HUDEP-2 (cell line): ENCODE data around the gene C1GALT1.
"Not testable (repeated sequence)": the region's sequence is repeated elsewhere in the genome, so short reads cannot be mapped to it uniquely, and the experiment has no call there.

Source experiments
- DNase-seq, 76 experiments: peaks; one replicate each; lab custom pipeline; 2025; ENCODE audit not compliant: unreplicated experiment in 76 of 76; lab: John Stamatoyannopoulos, UW

Gene C1GALT1

DNA sequence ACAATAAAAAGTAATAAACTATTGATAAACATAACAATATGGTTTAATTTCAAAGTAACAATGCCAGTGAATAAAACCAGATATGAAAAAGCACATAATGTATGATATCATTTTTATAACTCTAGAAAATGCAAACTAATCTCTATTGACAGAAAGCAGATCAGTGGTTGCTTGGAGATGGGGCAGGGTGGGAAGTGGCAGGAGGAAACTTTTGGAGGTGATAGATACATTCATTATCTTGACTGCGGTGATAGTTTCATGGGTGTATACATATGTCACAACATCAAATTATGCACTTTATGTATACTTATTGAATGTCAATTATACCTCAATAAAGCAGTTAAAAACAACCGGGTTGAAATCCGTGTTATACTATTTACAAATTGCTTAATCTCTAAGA is 16.0 kb upstream of the C1GALT1 start:
- no peak for DNase-seq

DNA sequence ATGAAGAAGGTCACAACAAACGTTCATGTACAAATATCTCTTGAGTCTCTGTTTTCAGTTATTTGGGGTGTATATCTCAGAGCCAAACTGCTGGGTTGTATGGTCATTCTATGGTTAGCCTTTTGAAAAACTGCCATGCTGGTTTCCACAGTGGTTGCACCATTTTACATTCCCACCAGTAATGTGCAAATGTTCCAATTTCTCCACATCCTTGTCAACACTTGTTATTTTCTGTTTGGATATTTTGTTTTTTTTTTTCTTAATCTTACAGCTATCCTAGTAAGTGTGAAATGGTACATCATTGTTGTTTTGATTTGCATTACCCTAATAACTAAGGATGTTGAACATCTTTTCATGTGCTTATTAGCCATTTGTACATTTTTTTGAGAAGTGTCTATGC is 13.0 kb upstream of the C1GALT1 start:
- DNase-seq = no peak

DNA sequence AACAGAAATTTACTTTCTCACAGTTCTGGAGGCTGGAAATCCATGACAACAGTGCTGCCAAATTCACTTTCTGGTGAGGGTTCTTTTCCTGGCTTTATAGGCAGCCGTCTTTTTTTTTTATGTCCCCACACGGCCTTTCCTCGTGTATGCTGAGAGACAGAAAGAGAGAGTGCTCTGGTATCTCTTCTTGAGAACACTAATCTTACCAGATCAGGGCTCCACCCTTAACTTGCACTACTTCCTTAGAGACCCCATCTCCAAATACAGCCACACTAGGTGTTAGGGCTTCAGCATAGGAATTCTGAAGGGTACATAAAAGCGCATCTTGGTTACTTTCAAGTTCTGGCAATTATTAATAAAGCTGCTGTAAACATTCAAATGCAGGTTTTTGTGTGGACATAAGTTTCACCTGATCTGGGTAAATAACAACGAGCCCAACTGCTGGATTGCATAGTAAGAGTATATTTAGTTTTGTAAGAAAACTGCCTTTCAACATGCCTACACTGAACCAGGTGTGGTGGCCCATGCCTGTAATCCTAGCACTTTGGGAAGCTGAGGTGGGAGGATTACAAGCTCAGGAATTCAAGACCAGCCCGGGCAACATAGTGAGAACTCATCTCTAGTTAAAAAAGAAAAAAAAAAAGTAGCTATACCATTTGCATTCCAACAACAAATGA is 8.2 kb upstream of the C1GALT1 start:
- DNase-seq = no peak

DNA sequence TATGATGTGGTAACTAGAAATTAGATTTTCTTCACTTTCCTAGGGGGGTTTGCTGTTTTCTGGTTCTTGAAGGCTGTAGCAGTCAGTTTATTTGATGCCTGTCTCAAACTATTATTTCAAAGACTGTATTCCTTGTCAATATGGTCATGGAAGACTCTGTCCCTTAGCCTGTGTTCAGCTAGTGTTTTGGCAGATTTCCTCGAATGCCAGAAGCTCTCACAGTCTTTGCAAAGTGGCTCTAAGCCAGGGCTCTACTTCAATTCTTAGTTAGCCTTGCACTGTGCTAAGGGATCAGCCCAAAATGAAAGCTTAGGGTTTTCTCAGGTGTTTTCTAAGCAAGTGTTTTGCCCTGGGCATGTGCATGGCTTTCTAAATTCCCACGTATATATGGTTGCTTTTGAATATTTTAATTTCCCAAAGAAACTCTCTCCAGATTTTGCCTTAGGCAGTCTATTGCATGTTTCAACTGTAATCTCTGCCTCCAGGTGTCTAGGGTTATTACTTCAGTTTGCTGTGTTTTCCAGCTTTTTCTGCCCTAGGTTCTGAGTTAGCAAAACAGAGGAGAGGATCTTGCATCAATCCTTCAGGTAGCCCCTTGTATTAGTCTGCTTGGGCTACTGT is 7.2 kb upstream of the C1GALT1 start:
- DNase-seq = no peak

DNA sequence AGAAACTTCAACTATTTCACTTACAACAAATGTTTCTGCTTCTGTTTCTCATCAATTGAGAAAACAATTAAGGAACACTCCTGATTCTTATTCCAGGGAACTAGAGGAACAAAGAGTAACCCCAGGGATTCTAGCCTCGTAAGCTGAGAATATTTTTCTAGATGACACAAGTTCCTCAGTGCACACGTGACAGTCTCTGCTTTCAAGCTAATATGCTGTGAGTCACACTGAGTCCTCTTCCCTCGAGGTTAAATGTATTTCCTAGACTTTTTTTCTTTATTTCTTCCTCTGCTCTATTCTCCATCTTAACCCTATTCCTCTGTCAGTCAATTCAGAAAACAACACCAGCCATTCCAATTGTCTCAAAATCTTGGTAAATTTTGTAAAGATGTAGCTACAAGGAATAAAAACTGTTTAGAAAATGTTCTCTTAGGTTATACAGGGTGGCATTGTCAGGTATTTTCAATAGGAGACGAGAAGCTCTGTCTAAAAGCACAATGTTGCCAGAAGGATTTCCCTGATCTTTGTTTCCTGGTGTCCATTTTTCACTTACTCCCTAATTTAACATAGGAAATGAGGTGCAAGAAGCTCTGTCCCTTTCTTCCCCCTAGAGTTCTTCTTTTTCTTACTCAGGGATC is 5.8 kb upstream of the C1GALT1 start:
- no peak for DNase-seq

DNA sequence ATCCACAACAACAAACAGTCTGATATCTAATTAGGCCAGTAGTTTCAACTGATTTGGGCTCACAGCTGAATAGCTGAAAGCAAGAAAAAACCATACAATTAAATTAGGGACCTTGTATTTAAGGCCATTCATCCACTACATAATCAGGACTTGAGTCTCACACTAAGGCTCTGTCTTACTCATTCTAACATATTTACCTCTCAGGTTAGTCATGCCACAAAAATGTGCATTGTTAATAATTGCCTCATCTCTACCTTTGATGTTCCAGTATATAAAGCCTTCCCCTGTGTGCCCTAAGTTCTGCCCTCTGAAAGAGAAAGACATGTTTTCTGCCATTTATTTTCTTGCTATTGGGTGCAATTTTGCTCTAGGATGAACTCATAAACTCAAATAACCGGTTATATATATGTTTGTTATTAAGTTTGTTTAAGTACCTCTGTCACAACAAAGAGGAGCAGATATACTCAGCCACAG is 5.3 kb upstream of the C1GALT1 start:
- no peak for DNase-seq

DNA sequence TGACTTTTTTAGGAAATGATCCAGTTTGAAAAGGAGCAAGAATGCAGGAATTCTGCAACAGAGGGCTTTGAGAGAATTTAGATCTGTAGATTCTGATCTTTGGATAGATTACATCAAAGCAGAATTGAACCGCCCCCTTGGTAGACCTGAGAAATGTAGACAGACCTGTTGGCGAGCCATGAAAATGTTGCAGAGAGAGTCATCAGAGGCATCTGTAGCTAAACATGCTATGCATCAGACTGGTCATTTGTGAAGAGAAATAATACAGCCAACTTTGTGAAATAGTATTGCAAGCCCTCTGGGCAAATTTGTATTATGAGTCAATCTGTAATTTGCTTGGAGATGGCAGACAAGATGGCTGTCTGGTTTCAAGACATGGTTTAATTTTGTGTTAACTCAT is 4.3 kb upstream of the C1GALT1 start:
- no peak for DNase-seq

DNA sequence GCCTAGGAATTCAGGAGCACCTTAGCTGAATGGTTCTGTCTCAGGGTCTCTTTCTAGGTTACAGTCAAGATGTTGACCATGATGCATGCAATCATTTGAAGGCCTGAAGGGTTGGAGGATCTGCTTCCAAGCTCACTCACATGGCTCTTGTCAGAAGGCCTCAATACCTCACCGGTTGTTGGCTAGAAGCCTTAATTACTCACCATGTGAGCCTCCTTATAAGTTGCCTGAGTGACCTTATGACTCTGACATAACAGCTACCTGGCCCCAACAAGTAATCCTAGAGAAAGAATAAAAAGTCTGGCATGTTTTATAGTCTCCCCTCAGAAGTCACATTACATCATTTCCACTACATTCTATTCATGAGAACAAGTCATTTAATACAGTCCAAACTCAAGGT is 3.4 kb upstream of the C1GALT1 start:
- DNase-seq = peak in 5 of 76 experiments; percentile 4 to 45 (median 22)

DNA sequence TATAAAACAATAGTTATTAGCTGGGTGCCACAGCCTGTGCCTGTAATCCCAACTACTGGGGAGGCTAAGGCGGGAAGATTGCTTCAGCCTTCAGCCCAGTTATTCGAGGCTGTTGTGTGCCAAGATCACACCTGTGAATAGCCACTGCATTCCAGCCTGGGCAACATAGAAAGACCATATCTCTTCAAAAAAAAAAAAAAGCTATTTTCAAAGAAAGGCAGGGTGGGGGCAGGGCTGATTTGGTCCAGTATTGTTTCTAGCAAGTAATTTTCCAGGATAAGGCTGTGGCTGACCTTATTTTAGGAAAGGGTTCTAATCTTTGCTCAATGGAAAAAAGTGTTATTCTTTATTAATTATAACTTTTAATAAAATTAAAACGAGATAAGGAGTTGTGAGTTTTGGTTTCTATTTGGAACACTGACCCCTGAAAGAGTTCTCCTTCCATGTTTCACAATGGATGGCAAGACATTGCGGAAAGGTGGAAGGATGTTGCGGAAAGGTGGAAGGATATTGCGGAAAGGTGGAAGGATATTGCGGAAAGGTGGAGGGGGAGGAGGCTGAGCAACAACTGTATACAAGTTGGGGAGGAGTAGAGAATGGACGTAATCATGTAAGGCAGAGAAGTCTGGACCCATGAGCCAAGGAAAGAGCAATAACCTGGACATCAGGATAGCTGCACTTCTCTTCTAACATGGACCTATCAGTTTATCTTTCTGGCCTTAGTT is 1.5 kb upstream of the C1GALT1 start:
- no peak for DNase-seq

DNA sequence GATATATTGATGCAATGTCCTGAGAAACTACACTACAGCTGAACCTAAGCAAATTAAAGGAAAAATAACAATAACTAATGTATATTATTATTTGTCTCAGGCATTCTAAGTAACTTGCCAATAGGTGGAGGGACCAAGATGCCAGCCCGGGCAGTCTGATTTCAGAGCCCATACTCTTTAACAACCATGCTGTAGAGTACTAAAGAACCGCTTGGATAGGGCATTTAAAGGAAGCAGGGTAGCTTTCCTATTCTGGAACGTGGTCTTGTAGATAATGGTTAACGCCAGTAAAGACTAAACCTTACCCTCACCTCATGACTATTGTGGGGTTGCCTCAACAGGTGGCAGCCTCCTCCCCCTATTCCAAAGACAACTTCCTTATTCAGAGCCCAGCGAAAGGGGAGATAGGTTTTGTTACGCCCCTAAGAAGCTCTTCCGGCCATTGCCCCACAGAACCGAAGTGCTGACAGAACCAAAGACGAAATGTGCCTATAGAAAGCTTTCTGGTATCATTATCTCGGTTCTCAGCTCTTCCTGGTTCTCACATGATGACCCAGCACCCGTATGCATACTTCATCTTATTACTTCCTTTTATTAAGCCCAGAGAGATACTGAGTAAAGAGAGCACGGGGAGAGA is 707 bp upstream of the C1GALT1 start:
- peak in 48 of 76 experiments; percentile 6 to 76 (median 41) for DNase-seq

DNA sequence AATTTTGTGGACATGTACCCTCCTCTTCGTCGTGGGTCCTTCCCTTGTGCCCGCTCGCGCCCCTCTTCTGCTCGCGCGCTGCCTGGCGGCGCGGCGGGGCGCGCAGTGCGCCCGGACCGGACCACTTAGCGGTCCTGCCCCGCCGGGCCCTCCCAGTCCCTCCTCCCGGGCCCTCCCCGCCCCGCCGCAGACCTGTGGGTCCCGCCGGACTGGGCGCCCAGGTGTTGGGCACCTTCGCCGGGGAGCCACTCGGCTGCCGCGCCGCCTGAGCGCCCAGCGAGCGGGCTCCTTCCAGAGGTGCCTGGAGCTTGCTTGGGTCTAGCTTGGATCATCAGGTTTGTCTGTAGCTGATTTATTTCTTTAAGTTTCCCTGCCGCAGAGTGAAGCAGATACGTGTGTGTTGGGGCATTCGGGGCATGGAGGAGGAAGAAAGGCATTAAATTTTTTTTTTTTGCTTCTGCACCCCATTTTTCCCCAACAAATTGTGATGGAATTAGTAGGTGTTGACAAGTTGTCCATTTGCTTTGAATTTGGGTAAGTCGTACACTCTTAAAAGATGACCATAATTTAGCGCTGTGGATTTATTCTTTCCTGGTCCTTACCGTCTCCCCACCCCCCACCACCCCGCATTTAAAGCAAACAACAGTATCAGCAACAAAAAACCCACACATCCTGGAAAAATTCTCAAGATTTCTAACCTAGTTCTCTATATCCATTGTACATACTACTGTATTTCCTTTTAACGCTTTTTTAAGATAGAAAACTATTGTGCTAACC is 905 bp downstream of the C1GALT1 start:
- DNase-seq = peak in 46 of 76 experiments; percentile 3 to 76 (median 36)

DNA sequence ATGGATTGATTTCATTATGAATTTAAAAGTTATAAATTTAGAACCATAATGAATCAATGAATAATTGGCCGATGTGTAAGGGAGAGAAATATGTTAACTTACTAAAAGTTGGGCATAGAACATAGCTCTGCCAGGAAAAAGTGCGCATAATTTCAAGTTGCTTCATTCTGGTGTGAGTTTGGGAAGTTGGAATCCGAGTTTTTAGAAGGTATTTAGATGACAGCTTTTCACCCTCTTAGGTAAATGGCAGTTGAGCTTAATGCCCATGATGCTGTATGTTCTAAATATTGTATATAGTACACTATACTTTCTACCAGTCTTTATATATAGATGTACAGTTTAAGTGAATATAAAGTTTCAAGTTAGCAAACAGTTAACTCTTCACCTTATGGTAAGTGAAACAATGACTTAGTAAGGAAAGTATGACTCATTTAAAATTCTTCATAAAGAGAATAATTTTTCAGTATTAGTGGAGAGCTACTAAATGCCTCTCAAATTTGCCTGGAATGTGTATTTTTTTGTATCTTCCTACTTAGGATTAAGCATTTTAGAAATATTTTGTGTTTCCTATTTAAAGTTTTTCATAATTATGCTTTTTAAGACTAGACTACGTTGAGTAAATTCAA is 1.6 kb downstream of the C1GALT1 start:
- peak in 1 of 76 experiments; percentile 36 for DNase-seq

DNA sequence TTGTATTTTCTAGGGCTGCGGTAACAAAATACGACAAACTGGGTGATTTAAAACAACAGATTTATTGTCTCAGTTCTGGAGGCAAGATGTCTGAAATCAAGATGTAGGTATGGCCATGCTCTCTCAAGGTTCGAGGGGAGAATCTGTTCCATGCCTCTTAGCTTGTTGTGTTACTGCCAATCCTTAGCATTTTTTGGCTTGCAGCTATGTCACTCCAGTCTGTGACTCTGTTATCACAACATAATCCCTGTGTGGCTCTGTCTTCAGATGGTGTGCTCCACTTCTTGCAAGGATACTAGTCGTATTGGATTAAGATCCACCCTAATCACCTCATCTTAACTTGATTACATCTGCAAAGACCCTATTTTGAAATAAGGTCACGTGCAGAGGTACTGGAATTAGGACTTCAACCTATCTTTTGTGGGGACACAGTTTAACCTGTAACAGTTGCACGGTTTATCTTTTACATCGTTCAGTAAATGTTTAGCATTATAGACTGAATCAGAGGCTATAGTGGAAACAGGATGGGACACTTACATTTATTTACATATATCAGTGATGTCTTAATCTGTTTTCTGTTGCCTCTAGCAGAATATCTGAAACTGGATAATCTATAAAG is 3.1 kb downstream of the C1GALT1 start:
- DNase-seq = no peak

DNA sequence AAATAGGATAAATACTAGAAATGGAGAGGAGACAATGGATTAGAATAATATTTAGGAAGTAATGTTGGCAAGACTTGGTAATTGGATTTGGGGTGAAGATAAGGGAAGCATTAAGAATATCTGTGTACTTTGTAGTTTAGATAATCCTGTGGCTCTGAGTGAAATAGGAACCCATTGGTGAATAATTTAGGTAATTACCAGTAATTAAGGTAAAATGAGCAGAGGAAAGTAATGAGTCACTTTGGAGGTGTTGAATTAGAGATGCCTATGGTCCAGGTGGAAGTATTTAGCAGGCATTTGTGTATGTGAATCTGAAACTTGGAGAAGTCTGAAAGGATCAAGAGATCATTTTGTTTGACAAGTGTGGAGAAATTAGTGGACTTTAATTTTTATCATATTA is 5.7 kb downstream of the C1GALT1 start:
- DNase-seq = no peak

DNA sequence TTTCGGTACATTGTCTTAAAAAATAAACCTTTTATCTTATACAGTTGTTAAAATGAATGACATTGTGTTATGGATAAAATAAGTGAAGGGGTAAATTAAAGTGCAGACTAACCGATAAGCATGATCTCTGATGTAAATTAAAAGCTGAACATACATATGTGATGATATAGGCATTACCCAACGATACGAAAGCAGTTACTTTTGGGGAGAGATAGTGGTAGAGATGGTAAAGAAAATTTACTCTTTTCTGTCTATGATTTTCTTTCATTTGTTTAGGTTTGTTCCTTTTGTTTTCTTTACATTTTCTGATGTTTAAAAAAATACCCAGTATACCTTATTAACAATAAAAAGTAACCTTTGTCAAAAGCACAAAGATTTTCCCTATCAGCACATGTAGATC is 6.4 kb downstream of the C1GALT1 start:
- no peak for DNase-seq

DNA sequence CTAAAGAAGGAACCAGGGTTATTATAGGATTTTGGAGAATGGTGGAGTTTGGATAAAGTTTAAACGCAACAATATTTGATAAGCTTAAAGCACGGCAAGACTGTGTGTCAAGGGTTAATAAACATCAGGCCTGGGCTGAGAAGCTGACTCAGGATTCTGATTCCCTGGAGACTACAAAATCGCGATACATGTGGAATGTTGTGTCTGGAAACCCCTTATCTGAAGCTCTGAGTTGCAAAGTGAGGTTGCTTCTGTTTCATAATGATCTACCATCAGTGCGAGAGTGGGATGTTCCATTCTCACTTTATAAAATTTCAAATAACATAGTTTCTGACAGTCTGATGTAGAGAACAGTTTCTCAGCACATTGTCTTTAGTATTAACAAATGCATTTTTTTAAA is 7.8 kb downstream of the C1GALT1 start:
- no peak for DNase-seq

DNA sequence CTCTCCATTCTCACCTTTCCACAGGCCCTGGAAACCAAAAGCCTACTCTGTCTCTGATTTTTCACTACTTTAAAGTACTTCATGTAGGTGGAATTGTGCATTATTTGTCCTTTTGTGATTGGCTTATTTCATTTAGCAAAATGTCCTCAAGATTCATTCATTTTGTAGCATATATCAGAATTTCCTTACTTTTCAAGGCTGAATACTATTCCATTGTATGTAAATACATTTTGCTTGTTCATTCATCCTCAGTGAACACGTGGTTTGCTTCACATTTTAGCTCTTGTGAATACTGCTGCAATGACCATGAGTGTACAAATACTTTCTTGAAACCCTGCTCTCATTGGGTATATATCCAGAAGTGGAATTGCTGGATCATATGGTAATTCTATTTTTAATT is 8.8 kb downstream of the C1GALT1 start:
- DNase-seq = no peak

DNA sequence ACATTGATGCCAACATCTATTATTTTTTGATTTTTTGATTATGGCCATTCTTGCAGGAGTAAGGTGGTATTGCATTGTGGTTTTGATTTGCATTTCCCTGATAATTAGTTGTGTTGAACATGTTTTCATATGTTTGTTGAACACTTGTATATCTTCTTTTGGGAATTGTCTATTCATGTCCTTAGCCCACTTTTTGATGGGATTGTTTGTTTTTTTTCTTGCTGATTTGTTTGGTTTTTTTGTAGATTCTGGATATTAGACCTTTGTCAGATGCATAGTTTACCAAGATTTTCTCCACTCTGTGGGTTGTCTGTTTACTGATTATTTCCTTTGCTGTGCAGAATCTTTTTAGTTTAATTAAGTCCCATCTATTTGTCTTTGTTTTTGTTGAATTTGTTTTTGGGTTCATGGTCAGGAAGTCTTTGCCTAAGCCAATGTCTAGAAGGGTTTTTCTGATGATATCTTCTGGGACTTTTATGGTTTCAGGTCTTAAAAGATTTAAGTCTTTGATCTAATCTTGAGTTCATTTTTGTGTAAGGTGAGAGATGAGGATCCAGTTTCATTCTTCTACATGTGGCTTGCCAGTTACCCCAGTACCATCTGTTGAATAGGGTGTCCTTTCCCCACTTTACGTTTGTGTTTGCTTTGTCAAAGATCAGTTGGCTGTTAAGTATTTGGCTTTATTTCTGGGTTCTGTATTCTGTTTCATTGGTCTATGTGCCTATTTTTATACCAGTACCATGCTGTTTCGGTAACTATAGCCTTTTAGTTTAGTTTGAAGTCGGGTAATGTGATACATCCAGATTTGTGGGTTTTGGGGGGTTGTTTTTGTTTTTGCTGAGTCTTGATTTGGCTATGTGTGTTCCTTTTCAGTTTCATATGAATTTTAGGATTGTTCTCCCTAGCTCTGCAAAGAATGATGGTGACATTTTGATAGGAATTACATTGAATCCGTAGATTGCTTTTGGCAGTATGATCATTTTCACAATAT is 10.7 kb downstream of the C1GALT1 start:
- not testable (repeated sequence) for DNase-seq
